ENCODE data around the gene GPX4.

GPX4 gene

DNA sequence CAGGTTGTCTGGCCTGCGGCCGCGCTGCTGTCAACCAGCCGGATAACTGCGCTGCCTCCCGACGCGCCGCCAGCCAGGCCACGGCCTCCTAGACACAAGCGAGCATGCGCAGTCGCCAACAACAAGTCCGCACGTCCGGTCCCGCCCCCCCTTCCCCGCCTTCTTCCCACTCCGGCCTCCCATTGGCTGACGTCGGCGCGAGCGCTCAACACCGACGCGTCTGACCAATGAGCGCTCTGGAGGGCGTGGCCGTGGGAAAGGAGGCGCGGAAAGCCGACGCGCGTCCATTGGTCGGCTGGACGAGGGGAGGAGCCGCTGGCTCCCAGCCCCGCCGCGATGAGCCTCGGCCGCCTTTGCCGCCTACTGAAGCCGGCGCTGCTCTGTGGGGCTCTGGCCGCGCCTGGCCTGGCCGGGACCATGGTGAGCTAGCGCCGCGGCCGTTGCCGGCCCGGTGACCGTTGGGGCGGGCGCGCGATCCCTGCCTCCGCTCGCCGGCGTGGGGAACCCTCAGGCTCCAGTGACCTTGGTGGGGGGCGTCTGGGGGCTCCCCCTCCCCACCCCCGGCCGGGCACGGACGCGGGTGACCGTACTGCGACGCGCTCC lies at the start of gene GPX4:
Gene GPX4 (plus strand): TSS at position 287 of the 603 bp plus-strand sequence. CDS start 50 bp downstream, at position 337.
- peak; percentile 93 to 95 for DNase-seq

GRCh38 chr19:1054102-1055027 lies 49.4 kb upstream of the GPX4 start:
- no peak for DNase-seq

- DNase-seq: no peak
Measured at GRCh38 chr19:1055028-1055425, 48.8 kb upstream of the GPX4 start.

- DNase-seq: no peak
Measured at GRCh38 chr19:1055886-1056620, 47.7 kb upstream of the GPX4 start.

GRCh38 chr19:1057176-1057855 lies 46.5 kb upstream of the GPX4 start:
- peak; percentile 21 to 32 for DNase-seq

- no peak for DNase-seq
Measured at GRCh38 chr19:1058112-1058511, 45.7 kb upstream of the GPX4 start.

DNA sequence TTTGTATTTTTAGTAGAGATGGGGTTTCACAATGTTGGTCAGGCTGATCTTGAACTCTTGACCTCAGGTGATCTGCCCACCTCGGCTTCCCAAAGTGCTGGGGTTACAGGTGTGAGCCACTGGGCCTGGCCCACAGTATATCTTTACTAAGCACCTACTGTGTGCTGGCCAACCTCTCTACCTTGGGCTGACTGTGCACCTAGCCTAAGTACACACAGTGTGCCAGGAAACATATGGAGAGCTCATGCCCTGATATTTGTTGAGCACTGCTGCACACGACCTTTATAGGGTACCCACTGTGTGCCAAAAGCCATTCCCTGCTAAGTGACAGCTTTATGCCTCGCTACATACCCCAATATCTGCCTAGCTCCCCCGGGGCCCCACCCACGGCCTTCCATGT lies 43.1 kb upstream of the GPX4 start:
- no peak for DNase-seq

GRCh38 chr19:1061987-1062386 lies 41.8 kb upstream of the GPX4 start:
- no peak for DNase-seq

DNA sequence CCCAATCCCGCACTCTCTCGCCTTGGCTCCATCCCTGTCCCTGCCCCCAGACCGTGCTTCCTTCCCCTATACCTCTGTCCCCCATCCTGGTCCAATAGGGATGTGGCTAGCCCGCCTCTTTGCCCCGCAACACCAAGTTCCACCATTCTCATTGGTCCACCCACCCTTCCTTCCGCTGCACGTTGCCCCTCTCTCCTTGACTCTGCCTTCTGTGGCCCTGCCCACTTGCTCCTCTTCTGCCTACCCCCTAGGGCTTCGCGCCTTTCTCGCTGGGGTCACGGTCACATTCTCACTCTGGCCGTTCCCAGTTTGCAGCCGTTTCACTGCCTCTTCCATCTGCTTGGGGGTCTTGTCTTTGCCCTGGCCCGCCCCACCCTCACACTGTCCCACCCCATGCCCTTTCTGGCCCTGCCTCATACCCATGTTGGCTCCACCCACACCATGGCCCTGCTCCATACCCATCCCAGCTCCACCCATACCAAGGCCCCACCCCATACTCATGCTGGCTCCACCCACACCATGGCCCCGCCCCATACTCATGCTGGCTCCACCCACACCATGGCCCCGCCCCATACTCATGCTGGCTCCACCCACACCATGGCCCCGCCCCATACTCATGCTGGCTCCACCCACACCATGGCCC lies 41.3 kb upstream of the GPX4 start:
- DNase-seq: no peak

GRCh38 chr19:1063030-1063908 lies 40.5 kb upstream of the GPX4 start:
- no peak for DNase-seq

DNA sequence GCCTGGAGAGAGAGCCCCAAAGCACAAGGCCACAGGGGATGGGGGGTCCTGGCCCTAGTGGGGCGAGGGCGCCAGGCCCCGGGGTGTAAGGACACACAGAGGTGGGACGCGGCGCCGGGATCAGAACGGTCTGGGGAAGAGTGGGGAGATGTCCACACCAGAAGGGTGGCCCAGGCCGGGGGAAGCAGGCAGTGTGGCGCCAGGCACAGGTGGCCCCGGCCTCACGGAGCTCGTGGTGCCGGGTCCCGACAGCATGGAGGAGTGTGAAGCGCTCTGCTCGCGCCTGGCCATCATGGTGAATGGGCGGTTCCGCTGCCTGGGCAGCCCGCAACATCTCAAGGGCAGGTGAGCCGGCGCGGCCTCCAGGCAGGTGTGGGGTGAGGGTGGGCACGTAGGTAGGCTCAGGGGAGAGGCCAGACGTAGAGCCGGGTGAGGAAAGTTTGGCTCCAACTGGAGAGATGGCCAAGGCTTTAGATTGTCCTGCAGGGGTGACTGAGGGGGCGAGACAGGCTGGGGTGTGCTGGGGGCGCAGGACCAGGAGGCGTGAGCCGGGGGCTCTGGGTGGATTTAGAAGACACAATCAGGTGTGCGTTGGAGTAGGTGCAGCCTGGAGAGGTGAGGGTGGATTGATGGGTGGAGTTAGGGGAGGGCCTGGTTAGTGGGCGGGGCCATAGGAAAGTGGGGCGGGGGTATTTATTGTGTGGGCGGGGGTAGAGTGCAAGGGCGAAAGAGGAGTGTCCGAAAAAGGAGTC lies 39.7 kb upstream of the GPX4 start:
- DNase-seq: peak in 1 of 2 experiments; percentile 27

DNA sequence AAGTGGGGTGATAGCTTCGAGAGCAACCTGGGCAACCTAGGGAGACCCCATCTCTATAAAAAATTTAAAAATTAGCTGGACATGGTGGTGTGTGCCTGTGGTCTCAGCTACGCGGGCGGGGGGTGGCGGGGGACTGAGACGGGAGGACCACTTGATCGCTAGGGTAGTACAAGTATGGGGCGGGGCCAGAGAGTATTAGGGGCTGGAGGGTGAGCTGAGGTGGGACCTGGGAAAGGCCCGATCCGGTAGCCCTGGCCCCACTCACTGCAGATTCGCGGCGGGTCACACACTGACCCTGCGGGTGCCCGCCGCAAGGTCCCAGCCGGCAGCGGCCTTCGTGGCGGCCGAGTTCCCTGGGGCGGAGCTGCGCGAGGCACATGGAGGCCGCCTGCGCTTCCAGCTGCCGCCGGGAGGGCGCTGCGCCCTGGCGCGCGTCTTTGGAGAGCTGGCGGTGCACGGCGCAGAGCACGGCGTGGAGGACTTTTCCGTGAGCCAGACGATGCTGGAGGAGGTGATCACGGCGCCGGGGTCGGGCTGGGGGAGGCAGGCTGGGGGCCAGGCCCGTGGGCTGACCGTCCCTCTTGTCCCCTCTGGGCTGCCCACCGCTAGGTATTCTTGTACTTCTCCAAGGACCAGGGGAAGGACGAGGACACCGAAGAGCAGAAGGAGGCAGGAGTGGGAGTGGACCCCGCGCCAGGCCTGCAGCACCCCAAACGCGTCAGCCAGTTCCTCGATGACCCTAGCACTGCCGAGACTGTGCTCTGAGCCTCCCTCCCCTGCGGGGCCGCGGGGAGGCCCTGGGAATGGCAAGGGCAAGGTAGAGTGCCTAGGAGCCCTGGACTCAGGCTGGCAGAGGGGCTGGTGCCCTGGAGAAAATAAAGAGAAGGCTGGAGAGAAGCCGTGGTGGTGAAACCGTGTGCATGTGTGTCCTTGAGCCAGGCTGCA lies 38.9 kb upstream of the GPX4 start:
- peak; percentile 52 to 53 for DNase-seq

DNA sequence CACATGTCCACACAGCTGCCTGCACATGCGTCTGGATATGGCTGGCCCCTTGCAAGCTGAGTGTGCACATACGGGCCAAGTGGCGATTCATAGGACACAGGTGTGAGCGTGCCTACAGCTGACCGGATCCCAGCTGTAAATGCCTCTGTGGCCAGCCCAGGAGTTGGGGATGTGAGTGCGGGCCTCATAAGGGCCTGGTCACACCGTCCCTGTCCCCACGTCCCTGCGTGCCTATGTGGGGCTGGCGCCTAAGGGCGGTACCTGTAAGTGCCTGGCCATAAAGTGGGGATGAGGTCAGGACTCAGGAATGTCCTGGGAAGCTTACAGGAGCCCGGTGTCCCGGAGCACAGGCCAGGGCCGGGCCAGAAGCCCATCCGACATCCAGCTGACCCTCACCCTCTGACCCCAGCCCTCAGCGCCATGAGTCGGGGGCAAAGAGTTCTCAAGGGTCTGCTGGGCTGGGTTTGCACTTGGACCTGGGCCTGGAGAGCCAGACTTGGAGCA lies 38.1 kb upstream of the GPX4 start:
- no peak for DNase-seq

DNA sequence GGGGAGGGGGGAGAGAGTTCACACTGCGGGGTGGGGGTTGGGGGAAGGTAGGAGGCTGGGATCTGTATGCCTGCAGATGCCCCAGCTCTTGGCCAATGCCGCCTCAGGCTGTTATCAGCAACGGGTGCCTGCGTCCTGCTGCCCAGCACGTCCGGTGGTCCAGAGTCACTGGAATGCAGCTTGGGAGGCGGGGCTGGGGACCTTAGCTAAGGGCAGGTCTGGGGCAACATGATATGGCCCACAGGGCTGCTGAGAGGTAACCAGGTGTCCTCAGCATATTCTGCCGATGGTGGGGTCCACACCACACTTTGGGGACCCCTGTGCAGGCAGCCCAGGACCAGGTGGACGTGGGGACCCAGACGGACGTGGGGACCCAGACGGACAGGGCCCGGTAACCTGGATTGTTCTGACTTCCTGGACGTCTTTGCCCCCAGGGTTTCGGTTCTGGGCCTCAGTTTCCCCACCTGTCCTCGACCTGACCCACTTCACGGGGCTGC lies 37.5 kb upstream of the GPX4 start:
- DNase-seq: no peak

- DNase-seq: peak; percentile 37 to 48
Measured at GRCh38 chr19:1066748-1067340, 37.0 kb upstream of the GPX4 start, which contains the start of gene ARHGAP45. Gene ARHGAP45, plus strand, starts transcription at chr19:1067167. Its CDS starts 239 bp downstream, at chr19:1067406.

DNA sequence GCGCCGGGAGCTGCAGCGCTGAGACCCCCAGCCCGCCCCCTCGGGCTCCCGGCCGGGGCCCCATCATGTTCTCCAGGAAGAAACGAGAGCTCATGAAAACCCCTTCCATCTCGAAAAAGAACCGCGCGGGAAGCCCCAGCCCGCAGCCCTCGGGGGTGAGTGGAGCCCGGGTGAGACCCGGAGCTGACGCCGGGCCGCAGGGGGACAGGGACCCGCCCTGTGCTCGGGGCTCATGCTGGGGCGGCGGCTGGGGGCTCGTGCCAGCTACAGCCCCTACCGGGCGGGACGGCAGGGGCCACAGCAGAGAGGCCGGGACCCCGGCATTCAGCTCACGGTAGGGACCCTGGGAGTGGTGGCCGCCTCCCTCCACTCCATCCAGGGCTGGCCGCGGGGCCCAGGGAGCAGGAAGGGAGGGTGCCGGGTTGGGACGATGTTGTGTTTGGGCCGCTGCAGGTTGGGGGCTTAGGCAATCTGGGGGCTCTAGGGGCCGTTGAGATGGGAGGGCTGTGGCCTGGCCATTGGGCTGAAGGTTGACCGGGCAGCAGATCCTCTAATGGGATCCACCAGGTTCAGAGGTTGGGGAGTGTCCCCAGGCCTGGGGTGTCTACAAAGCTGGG lies 36.3 kb upstream of the GPX4 start:
- DNase-seq: no peak

GRCh38 chr19:1068009-1069001 lies 35.5 kb upstream of the GPX4 start:
- DNase-seq: peak; percentile 21 to 53

Data from Kasumi-1 (cell line).